Endothelial cell of umbilical vein (primary cell): ENCODE data around the gene PARD3B. TPM values are rescaled to one million over a fixed set of nuclear protein-coding genes. Genes with fewer than 3 reads are reported as not detected.

ENCODE experiments used
- BruUV-seq: library from RNA; stranded (reverse); fragments of 400-500 nt; replicated peaks from 2 replicates; lab custom pipeline; 2021; lab: Mats Ljungman, UMichigan
- CTCF ChIA-PET: fragments of 300-600, 350-600 bp; sonication (Branson Sonifier 250); formaldehyde crosslinking; loops from one replicate; lab custom pipeline; 2021; ENCODE audit warnings: antibody characterized with exemption, inconsistent platforms; lab: Charles Lee
- POLR2A ChIA-PET: fragments of 300-600, 350-600 bp; sonication (Branson Sonifier 250); formaldehyde crosslinking; loops from one replicate; lab custom pipeline; 2021; ENCODE audit warnings: antibody characterized with exemption, inconsistent platforms; lab: Charles Lee
- DNase-seq: peaks from one replicate; pipeline ENCODE4 v3.0.0-alpha.2; 2011; ENCODE audit warnings: low read depth, low spot score
- FAIRE-seq: peaks from 2 replicates; lab custom pipeline; 2011; peaks lifted over from hg19 to GRCh38; lab: Jason Lieb, UNC
- H2AFZ ChIP-seq: 2 replicates; pipeline ENCODE4 v1.6.0; 2012; ENCODE audit warnings: low read depth, low read length, control low read depth, inconsistent platforms
- H3K27ac ChIP-seq: 2 replicates; pipeline ENCODE4 v1.5.1; 2011; ENCODE audit warnings: low read depth, mild to moderate bottlenecking, control low read depth, low read length, moderate library complexity; ENCODE audit not compliant: insufficient read depth
- H3K27me3 ChIP-seq, 2 experiments: 2 replicates each; pipeline versions ENCODE4 v1.6.0 to v1.6.1; 2011; ENCODE audit warnings: low read length in 2 of 2, mixed read lengths in 1 of 2; ENCODE audit not compliant: control insufficient read depth in 2 of 2, insufficient read depth in 2 of 2
- H3K36me3 ChIP-seq, 2 experiments: 2 replicates in 1 of 2; 3 replicates in 1 of 2; pipeline ENCODE4 v1.5.1; 2011; ENCODE audit warnings: low read length in 2 of 2, mild to moderate bottlenecking in 1 of 2, moderate library complexity in 1 of 2; ENCODE audit not compliant: control insufficient read depth in 2 of 2, insufficient read depth in 2 of 2; ENCODE audit errors: extremely low read depth in 1 of 2
- H3K4me1 ChIP-seq: 3 replicates; pipeline ENCODE4 v1.5.1; 2011; ENCODE audit warnings: mild to moderate bottlenecking, low read length; ENCODE audit not compliant: control insufficient read depth, insufficient read depth; ENCODE audit errors: extremely low read depth
- H3K4me2 ChIP-seq: 2 replicates; pipeline ENCODE4 v1.6.1; 2011; ENCODE audit warnings: low read length, control low read depth, mixed read lengths; ENCODE audit not compliant: insufficient read depth
- H3K4me3 ChIP-seq, 3 experiments: fragments of 200-600 bp in 1 of 3; sonication (generic), shearing (Covaris generic) in 1 of 3; replicated peaks in 1 of 3; 2 replicates each; pipeline ENCODE4 v1.5.1; 2011 to 2016; ENCODE audit warnings: control low read depth in 3 of 3, low read length in 3 of 3, mild to moderate bottlenecking in 2 of 3, inconsistent platforms in 1 of 3, low read depth in 1 of 3, moderate library complexity in 1 of 3; ENCODE audit not compliant: insufficient read depth in 1 of 3
- H3K79me2 ChIP-seq: 2 replicates; pipeline ENCODE4 v1.6.0; 2012; ENCODE audit warnings: low read length, inconsistent platforms; ENCODE audit not compliant: control insufficient read depth, insufficient read depth
- H3K9ac ChIP-seq: replicated peaks from 2 replicates; pipeline ENCODE3; 2011; ENCODE audit warnings: low read length, control low read depth; ENCODE audit not compliant: insufficient read depth; ENCODE audit errors: extremely low read depth
- H3K9me1 ChIP-seq: replicated peaks from 3 replicates; pipeline ENCODE4 v1.6.0; 2011; ENCODE audit warnings: mild to moderate bottlenecking, low read length; ENCODE audit not compliant: control insufficient read depth, insufficient read depth; ENCODE audit errors: extremely low read depth
- H3K9me3 ChIP-seq: replicated peaks from 2 replicates; pipeline ENCODE4 v1.5.1; 2012; ENCODE audit warnings: low read length, inconsistent platforms; ENCODE audit not compliant: control insufficient read depth, insufficient read depth
- H4K20me1 ChIP-seq: replicated peaks from 2 replicates; pipeline ENCODE3; 2011; ENCODE audit warnings: mild to moderate bottlenecking, low read length; ENCODE audit not compliant: control insufficient read depth, insufficient read depth; ENCODE audit errors: extremely low read depth
- EZH2 ChIP-seq: IDR thresholded peaks from 2 replicates; pipeline ENCODE4 v1.6.1; 2012; ENCODE audit warnings: borderline replicate concordance, low read depth, mild to moderate bottlenecking, moderate library complexity, low read length, inconsistent platforms; ENCODE audit not compliant: severe bottlenecking
- FOS ChIP-seq: IDR thresholded peaks from 2 replicates; pipeline ENCODE4 v1.6.1; 2011; ENCODE audit warnings: mild to moderate bottlenecking, low read length, moderate library complexity, borderline replicate concordance; ENCODE audit not compliant: insufficient read depth
- GATA2 ChIP-seq: IDR thresholded peaks from 2 replicates; pipeline ENCODE4 v1.7.0; 2011; ENCODE audit warnings: low read depth, mild to moderate bottlenecking, moderate library complexity, mixed read lengths, low read length; ENCODE audit not compliant: insufficient read length, insufficient read depth
- JUN ChIP-seq: IDR thresholded peaks from 2 replicates; pipeline ENCODE4 v1.6.1; 2011; ENCODE audit warnings: borderline replicate concordance, low read depth; ENCODE audit not compliant: insufficient read length, insufficient read depth
- MYC ChIP-seq: IDR thresholded peaks from one replicate; pipeline ENCODE4 v1.6.1; 2011; ENCODE audit warnings: mild to moderate bottlenecking, low read depth, low read length
- POLR2A ChIP-seq: IDR thresholded peaks from 2 replicates; pipeline ENCODE4 v1.6.1; 2012; ENCODE audit warnings: low read depth, mild to moderate bottlenecking, control low read depth, low read length
- POLR2AphosphoS5 ChIP-seq: IDR thresholded peaks from 2 replicates; pipeline ENCODE4 v1.6.1; 2012; ENCODE audit warnings: low read depth, mild to moderate bottlenecking, control low read depth, low read length, moderate library complexity; ENCODE audit not compliant: insufficient read depth
- dilution Hi-C: fragments of 300-500 bp; cut with MboI; formaldehyde crosslinking; loops from one replicate; pipeline ENCODE4 v1.15.0; 2019; ENCODE audit warnings: low sequenced_read_pairs; ENCODE audit not compliant: extremely low pct_ligation_motif_present
- intact Hi-C: fragments of 100-400 bp; cut with micrococcal nuclease; formaldehyde crosslinking; loops from one replicate; pipeline ENCODE4 v1.10.0; 2022
- polyA plus RNA-seq, 4 experiments: library from polyadenylated mRNA; depleted of rRNA in 3 of 4; stranded (reverse) in 3 of 4; unstranded in 1 of 4; fragments of >200 nt; gene quantifications; 2 replicates each; pipeline versions ENCODE4 v1.2.1 to v1.2.3, GENCODE V29; 2011 to 2012; ENCODE audit warnings: missing spikeins in 1 of 4
- total RNA-seq: library from RNA; stranded (reverse); gene quantifications from 2 replicates; pipeline ENCODE4 v1.2.3, GENCODE V29; 2021
- TF ChIP-seq, protein P1 (sequence below): IDR thresholded peaks from 2 replicates; pipeline ENCODE4 v1.6.1; 2011; ENCODE audit not compliant: insufficient read depth, insufficient read length
- TF ChIP-seq, protein P2 (sequence below), 2 donors: IDR thresholded peaks; 1 replicate in 1 of 2; 2 replicates in 1 of 2; pipeline ENCODE4 v1.5.1; 2011; ENCODE audit warnings: low read length in 2 of 2, mild to moderate bottlenecking in 2 of 2, moderate library complexity in 2 of 2, control low read depth in 1 of 2, inconsistent platforms in 1 of 2, low read depth in 1 of 2; ENCODE audit not compliant: insufficient read depth in 1 of 2; ENCODE audit errors: extremely low read depth in 1 of 2

PARD3B gene
- total and polyA plus RNA-seq, 2 donors (not counting 3 experiments of a cell fraction or from before 2014, with no cell fraction given): 2.2 to 30.9 TPM

DNA sequence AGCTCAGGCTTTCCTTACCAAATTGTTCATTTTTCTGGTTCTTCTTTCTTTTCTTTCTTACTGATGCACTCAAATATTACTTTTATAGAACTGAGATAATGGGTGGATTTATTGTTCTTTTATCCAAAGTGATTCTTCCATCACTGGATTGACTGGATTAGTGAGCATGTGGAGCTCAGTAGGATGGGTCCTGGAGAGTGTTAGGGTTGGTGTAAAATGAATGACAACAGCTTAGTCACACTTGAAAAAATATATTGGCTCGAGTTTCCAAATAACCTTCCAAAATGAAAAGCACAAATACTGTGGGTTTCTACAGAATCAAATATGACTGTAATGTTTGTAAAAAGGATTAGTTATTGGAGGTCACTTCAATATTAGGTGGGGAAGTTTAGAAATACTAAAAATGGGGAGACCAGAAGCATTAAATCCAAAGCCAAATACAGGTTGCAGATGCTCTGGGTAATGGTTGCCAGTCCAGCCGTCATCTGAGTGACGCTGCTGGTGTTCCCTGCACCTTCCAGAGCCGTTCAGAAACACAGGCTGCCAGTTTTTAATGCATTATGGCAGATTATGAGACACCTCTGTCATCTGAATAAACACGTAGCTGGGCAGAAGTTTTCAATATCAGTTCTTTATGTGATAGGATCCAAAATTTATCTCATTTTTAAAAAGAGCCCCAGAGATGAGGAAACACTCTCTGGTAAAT is 842.2 kb downstream of the PARD3B start:
- DNase-seq: no peak
- Histone ChIP-seq H3K4me3 (no peak overlapping the region), H3K9me3 (no peaks in the 10 kb centered on the region), H3K4me2 (no peak overlapping the region), H2AFZ (no peak overlapping the region), H3K9me1 (no peaks in the 10 kb centered on the region), H4K20me1 (no peaks in the 10 kb centered on the region), H3K27ac (no peak overlapping the region), H3K36me3 (no peaks in the 10 kb centered on the region), H3K4me1 (peaks cover 5% of the 10 kb centered on the region), H3K9ac (no peak overlapping the region), H3K79me2 (no peaks in the 10 kb centered on the region), H3K27me3 (no peaks in the 10 kb centered on the region)
- CTCF ChIA-PET: interaction anchor here (1.4 kb wide), 2 partner anchors 18 to 289 kb away, joined by 3 read pairs; no protein-coding TSS in a partner anchor
- TF ChIP-seq POLR2AphosphoS5: no peak
- no peak for TF ChIP-seq JUN
- TF ChIP-seq POLR2A: no peak
- TF ChIP-seq, protein P1, sequence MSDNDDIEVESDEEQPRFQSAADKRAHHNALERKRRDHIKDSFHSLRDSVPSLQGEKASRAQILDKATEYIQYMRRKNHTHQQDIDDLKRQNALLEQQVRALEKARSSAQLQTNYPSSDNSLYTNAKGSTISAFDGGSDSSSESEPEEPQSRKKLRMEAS: no peak
- no peak for TF ChIP-seq MYC
- no peak for TF ChIP-seq GATA2
- TF ChIP-seq, protein P2, sequence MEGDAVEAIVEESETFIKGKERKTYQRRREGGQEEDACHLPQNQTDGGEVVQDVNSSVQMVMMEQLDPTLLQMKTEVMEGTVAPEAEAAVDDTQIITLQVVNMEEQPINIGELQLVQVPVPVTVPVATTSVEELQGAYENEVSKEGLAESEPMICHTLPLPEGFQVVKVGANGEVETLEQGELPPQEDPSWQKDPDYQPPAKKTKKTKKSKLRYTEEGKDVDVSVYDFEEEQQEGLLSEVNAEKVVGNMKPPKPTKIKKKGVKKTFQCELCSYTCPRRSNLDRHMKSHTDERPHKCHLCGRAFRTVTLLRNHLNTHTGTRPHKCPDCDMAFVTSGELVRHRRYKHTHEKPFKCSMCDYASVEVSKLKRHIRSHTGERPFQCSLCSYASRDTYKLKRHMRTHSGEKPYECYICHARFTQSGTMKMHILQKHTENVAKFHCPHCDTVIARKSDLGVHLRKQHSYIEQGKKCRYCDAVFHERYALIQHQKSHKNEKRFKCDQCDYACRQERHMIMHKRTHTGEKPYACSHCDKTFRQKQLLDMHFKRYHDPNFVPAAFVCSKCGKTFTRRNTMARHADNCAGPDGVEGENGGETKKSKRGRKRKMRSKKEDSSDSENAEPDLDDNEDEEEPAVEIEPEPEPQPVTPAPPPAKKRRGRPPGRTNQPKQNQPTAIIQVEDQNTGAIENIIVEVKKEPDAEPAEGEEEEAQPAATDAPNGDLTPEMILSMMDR (IDR thresholded peaks at IDR 0.05; ENCODE audit: extremely low read depth in 1 of 2, insufficient read depth in 1 of 2, low read depth in 1 of 2, low read length in 2 of 2): no peak
- TF ChIP-seq EZH2: no peak
- no peak for TF ChIP-seq FOS
- POLR2A ChIA-PET: no interaction called here
- BruUV-seq: no TSS peak
- FAIRE-seq: no peak
- dilution Hi-C loops: no loop called here
- intact Hi-C loops: no loop called here
